HG03095 (cell line): ENCODE results near the gene COL1A1.

ENCODE experiments used
- ATAC-seq: cut with Tn5 transposase; IDR thresholded peaks from one replicate; pipeline ENCODE4 v1.9.1; 2021; ENCODE audit warnings: moderate library complexity; ENCODE audit not compliant: unreplicated experiment

Gene COL1A1

GRCh38 chr17:50200457-50201275, 765 bp downstream of the COL1A1 start:
- no peak for ATAC-seq

- no peak for ATAC-seq
Measured at GRCh38 chr17:50199803-50200456, 1.5 kb downstream of the COL1A1 start.

GRCh38 chr17:50199211-50199802, 2.1 kb downstream of the COL1A1 start:
- no peak for ATAC-seq

GRCh38 chr17:50198026-50198669, 3.3 kb downstream of the COL1A1 start:
- ATAC-seq, result no peak

GRCh38 chr17:50196826-50197225, 4.6 kb downstream of the COL1A1 start:
- ATAC-seq, result no peak

GRCh38 chr17:50196036-50196435, 5.4 kb downstream of the COL1A1 start:
- ATAC-seq, result no peak

GRCh38 chr17:50194934-50195865, 6.2 kb downstream of the COL1A1 start:
- no peak for ATAC-seq

GRCh38 chr17:50194140-50194933, 7.1 kb downstream of the COL1A1 start:
- ATAC-seq, result no peak

GRCh38 chr17:50192618-50193291, 8.7 kb downstream of the COL1A1 start:
- no peak for ATAC-seq

GRCh38 chr17:50192144-50192617, 9.2 kb downstream of the COL1A1 start:
- no peak for ATAC-seq

- no peak for ATAC-seq
Measured at GRCh38 chr17:50191359-50192143, 9.9 kb downstream of the COL1A1 start.

- ATAC-seq, result no peak
Measured at GRCh38 chr17:50190603-50191358, 10.7 kb downstream of the COL1A1 start.

- no peak for ATAC-seq
Measured at GRCh38 chr17:50190293-50190602, 11.2 kb downstream of the COL1A1 start.

- no peak for ATAC-seq
Measured at GRCh38 chr17:50189550-50190292, 11.7 kb downstream of the COL1A1 start.

GRCh38 chr17:50188921-50189549, 12.4 kb downstream of the COL1A1 start:
- no peak for ATAC-seq

GRCh38 chr17:50188531-50188920, 12.9 kb downstream of the COL1A1 start:
- no peak for ATAC-seq
